Coronary artery (tissue), 2 donors: ENCODE results near the gene DOCK4.

Experiments used
- DNase-seq: peaks from one replicate; pipeline ENCODE4 v3.0.0-alpha.2; 2017; ENCODE audit warnings: low spot score
- H3K27ac ChIP-seq, 2 donors: fragments of 200-600 bp; sonication (generic); one replicate each; pipeline ENCODE4 v1.5.1; 2016 to 2019
- H3K4me3 ChIP-seq: fragments of 200-600 bp; sonication (generic); 2 replicates; pipeline ENCODE4 v1.5.1; 2016; ENCODE audit warnings: mild to moderate bottlenecking, moderate library complexity
- TF ChIP-seq, protein P1 (sequence below): fragments of 200-600 bp; sonication (generic); IDR thresholded peaks from one replicate; pipeline ENCODE4 v1.5.1; 2019; ENCODE audit warnings: antibody characterized with exemption

The DOCK4 gene

DNA sequence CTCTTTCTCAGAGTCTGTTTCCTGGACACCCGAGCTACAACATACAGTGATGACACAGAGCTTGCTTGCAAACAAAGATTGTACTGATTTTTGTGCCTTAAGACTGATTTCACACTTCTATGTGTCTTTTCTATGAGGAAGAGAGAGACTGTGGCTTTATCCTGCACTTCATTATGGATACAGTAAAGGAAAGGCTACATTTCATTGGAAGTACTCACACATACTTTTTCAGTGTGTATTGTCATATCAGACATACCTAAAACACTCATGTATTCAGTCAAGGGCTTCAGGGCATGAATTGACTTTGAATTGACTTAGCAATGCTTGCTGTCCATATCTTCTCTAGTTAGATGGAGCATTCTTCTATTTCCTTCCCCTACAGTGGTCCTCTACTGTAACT lies 508.4 kb downstream of the DOCK4 start:
- H3K4me3 ChIP-seq = no peak overlapping the region
- no peak for DNase-seq
- TF ChIP-seq, protein P1, sequence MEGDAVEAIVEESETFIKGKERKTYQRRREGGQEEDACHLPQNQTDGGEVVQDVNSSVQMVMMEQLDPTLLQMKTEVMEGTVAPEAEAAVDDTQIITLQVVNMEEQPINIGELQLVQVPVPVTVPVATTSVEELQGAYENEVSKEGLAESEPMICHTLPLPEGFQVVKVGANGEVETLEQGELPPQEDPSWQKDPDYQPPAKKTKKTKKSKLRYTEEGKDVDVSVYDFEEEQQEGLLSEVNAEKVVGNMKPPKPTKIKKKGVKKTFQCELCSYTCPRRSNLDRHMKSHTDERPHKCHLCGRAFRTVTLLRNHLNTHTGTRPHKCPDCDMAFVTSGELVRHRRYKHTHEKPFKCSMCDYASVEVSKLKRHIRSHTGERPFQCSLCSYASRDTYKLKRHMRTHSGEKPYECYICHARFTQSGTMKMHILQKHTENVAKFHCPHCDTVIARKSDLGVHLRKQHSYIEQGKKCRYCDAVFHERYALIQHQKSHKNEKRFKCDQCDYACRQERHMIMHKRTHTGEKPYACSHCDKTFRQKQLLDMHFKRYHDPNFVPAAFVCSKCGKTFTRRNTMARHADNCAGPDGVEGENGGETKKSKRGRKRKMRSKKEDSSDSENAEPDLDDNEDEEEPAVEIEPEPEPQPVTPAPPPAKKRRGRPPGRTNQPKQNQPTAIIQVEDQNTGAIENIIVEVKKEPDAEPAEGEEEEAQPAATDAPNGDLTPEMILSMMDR = no peak
- no peak overlapping the region for H3K27ac ChIP-seq

DNA sequence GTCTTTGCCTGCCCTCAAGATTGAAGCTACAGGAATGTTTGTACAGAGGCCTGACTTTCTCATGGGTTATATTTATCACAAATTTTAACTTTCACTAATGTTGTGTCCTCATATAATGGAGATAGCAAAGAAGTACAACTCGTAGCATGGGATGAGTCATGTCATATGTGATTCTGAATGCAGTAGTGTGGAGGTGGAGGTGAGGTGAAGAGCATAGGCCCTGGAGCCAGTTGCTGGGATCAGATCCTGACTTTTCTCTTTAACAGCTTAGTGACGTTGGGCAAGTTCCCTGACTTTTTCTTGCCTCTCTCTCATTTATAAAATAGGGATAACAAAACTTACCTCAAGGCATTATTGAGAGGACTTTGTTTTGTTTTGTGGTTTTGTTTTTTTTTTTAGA lies 511.8 kb downstream of the DOCK4 start:
- DNase-seq = no peak

DNA sequence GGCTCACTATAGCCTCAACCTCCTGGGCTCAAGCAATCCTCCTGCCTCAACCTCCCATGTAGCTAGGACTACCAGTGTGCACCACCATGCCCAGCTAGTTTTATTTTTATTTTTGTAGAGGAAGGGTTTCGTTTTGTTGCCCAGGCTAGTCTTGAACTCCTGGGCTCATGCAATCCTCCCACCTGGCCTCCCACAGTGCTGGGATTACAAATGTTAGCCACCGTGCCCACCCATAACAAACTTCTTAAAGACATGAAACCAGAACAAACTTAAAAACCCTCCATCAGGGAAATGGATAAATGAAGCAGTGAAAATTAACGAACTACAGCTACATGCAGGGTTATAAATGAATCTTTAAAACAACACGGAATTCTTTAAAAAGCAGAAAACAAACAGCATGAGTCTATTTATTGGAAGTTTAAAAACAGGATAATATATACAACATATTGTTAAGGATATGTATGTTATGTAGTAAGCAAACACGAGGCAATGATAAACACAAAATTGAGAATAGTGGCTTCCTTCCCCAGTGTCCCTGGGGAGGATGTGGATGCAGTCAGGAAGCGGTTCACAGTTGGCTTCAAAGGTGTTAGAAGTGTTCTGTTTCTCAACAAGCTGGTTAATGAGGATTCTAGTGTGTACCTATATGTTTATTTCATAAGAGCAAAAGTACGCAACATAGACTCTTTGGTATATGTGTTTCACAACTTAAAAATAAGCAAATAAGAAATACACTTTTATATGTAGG lies 515.7 kb downstream of the DOCK4 start:
- DNase-seq = no peak
- H3K27ac ChIP-seq = no peak overlapping the region
- TF ChIP-seq, protein P1 = no peak
- H3K4me3 ChIP-seq = no peak overlapping the region

More for the DNA sequence above, 511.8 kb downstream of the DOCK4 start:
- no peak overlapping the region for H3K4me3 ChIP-seq
- TF ChIP-seq, protein P1 = no peak
- H3K27ac ChIP-seq = no peak overlapping the region

DNA sequence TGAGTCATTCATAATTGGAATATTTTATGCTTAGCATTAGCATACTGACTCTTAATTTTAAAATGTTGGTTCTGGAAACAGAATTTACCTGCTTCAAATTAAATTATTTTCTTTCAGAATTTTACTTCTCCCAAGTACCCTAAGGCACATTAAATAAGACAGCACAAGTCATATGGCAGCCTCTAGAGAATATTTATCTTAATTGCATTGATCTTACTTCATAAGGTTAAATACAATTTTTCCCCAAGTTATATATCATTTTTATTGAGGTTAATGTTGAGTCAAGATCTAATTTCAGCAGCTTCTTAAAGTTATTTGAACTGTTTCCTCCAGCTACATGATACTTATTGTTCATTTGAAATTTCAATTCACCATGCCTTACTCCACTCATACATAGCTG lies 520.9 kb downstream of the DOCK4 start:
- no peak for DNase-seq
- H3K4me3 ChIP-seq = no peak overlapping the region
- H3K27ac ChIP-seq = no peak overlapping the region
- TF ChIP-seq, protein P1 = no peak

DNA sequence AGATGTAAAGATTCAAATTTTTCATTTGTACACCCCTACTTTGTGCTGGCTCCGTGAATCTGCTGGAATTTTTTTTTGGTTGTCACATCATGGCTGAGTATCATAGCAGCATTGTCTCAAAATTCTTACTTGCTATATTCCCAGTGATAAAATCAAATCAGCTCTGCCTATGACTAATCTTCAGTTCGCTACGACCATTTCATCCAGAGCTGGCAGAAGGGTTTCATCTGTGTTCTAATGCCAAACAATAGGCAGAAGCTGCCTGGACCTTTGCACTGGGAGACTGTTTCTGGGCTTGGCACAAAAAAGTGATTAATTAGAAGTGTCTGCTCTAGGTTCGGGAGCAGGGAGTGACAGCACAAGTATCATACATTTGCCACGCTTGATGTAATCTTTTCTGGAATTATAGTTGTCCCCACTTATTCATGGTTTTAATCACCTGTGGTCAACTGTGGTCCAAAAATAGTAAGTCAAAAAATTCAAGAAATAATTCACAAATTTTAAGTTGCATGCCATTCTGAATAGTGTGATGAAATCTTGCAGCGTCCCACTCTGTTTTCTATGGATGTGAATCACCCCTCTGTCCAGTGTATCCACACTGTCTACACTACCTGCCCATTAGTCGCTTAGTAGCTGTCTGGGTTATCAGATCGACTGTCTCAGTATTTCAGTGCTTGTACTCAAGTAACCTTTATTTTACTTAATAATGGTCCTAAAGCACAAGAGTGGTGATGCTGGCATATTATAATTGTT lies 523.4 kb downstream of the DOCK4 start:
- Histone ChIP-seq H3K27ac (no peak overlapping the region), H3K4me3 (no peak overlapping the region)
- TF ChIP-seq, protein P1 = no peak
- no peak for DNase-seq

DNA sequence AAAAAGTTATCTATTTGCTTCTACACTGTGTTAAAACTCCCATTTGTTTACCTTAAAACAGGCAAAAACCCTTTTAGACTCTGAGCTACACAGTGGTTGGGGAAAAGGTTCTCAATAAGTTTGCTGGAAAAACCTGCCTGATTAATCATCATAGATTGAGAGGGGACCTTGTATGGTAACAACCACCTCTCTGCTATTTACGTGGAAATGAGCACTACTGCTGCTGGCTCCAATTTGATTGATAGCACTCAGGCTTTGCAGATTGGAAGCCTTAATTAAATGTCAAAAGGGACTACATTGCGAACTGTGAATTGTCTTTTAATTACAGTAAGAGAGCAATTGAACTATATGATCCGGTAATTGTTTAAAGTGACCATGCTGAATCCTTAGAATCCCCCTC lies 525.0 kb downstream of the DOCK4 start:
- Histone ChIP-seq H3K4me3 (no peak overlapping the region), H3K27ac (no peak overlapping the region)
- TF ChIP-seq, protein P1 = no peak
- DNase-seq = no peak

DNA sequence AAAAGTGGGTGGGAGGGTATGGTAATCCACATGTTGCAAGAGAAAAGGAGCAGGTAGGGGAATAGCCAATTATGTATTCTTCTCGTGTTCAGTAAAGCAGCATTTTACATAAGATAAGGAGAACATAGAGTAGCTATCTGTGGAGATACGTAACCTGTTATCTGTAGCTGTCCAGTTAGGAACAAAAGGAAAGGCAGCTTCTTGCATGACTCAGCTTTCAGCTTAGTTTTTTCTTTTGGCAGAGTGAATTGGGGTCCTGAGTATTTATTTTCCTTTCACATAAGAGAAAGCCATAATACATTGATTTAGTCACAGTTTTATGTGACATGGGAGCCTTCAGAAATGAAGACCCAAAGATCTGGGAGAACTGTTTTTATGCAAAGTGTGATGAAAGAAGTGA lies 527.2 kb downstream of the DOCK4 start:
- H3K4me3 ChIP-seq = no peak overlapping the region
- no peak overlapping the region for H3K27ac ChIP-seq
- TF ChIP-seq, protein P1 = no peak
- DNase-seq = no peak
